H1 (cell line): ENCODE measurements around the gene ZCCHC3. TPM values are rescaled to one million over a fixed set of nuclear protein-coding genes. Genes with fewer than 3 reads are reported as not detected.
A peak's percentile ranks its signal among the peaks of the same experiment; 100 is the strongest.

ENCODE experiments used
- CTCF ChIA-PET: fragments of 300-600 bp; sonication (Branson Sonifier 250); formaldehyde crosslinking; loops from one replicate; lab custom pipeline; 2021; ENCODE audit not compliant: partially characterized antibody; lab: Charles Lee
- POLR2A ChIA-PET: fragments of 300-600 bp; sonication (Branson Sonifier 250); formaldehyde crosslinking; loops from one replicate; lab custom pipeline; 2021; ENCODE audit warnings: inconsistent platforms; ENCODE audit not compliant: partially characterized antibody; lab: Charles Lee
- DNase-seq, 2 experiments: peaks; one replicate each; pipeline versions ENCODE4 v3.0.0 to v3.0.0-alpha.2; 2010 to 2022; ENCODE audit warnings: low spot score in 2 of 2, low read depth in 1 of 2, mixed read lengths in 1 of 2
- FAIRE-seq: peaks from 2 replicates; lab custom pipeline; 2011; peaks lifted over from hg19 to GRCh38; lab: Jason Lieb, UNC
- H2AFZ ChIP-seq: 2 replicates; pipeline ENCODE4 v1.8.1; 2012; ENCODE audit warnings: low read length, inconsistent platforms
- H2AK5ac ChIP-seq: 2 replicates; pipeline ENCODE4 v1.6.1; 2013; ENCODE audit warnings: low read depth, low read length
- H2BK120ac ChIP-seq: replicated peaks from 2 replicates; pipeline ENCODE3; 2013; ENCODE audit warnings: low read depth, low read length, inconsistent platforms
- H2BK12ac ChIP-seq: 2 replicates; pipeline ENCODE4 v1.6.1; 2013; ENCODE audit warnings: low read depth, low read length
- H2BK15ac ChIP-seq: 2 replicates; pipeline ENCODE4 v1.6.1; 2013; ENCODE audit warnings: low read length
- H2BK20ac ChIP-seq: 2 replicates; pipeline ENCODE4 v1.6.1; 2013; ENCODE audit warnings: low read length
- H2BK5ac ChIP-seq: 2 replicates; pipeline ENCODE4 v1.6.1; 2013; ENCODE audit warnings: low read depth, low read length
- H3K14ac ChIP-seq: 2 replicates; pipeline ENCODE4 v1.6.1; 2013; ENCODE audit warnings: inconsistent platforms; ENCODE audit not compliant: insufficient read length
- H3K18ac ChIP-seq: 2 replicates; pipeline ENCODE4 v1.6.1; 2013; ENCODE audit warnings: low read length; ENCODE audit errors: extremely low read depth
- H3K23ac ChIP-seq: 2 replicates; pipeline ENCODE4 v1.6.1; 2013; ENCODE audit warnings: inconsistent platforms; ENCODE audit not compliant: insufficient read length
- H3K23me2 ChIP-seq: 2 replicates; pipeline ENCODE4 v1.6.1; 2013; ENCODE audit warnings: low read depth, low read length
- H3K27ac ChIP-seq: 2 replicates; pipeline ENCODE4 v1.6.1; 2011; ENCODE audit warnings: low read depth, low read length, inconsistent platforms
- H3K27me3 ChIP-seq, 4 experiments: replicated peaks in 1 of 4; 1 replicate in 1 of 4; 2 replicates in 3 of 4; pipeline versions ENCODE4 v1.6.1 to v1.8.1; 2011 to 2013; ENCODE audit warnings: low read length in 3 of 4, mild to moderate bottlenecking in 3 of 4, inconsistent platforms in 2 of 4, mixed read lengths in 2 of 4, moderate library complexity in 1 of 4; ENCODE audit not compliant: control insufficient read depth in 3 of 4, insufficient read depth in 3 of 4; ENCODE audit errors: extremely low read depth in 1 of 4
- H3K36me3 ChIP-seq, 4 experiments: 2 replicates each; pipeline versions ENCODE4 v1.6.1 to v1.8.1; 2011 to 2013; ENCODE audit warnings: mild to moderate bottlenecking in 4 of 4, low read length in 3 of 4, moderate library complexity in 2 of 4, control low read depth in 1 of 4, inconsistent platforms in 1 of 4; ENCODE audit not compliant: insufficient read depth in 4 of 4, control insufficient read depth in 2 of 4
- H3K4ac ChIP-seq: replicated peaks from 2 replicates; pipeline ENCODE3; 2013; ENCODE audit warnings: low read length, low read depth, mixed read lengths, inconsistent platforms; ENCODE audit not compliant: insufficient read length
- H3K4me1 ChIP-seq, 4 experiments: replicated peaks in 1 of 4; 1 replicate in 1 of 4; 2 replicates in 3 of 4; pipeline versions ENCODE4 v1.6.1 to v1.8.1; 2011 to 2013; ENCODE audit warnings: low read length in 3 of 4, inconsistent platforms in 2 of 4, mixed read lengths in 1 of 4; ENCODE audit not compliant: insufficient read depth in 4 of 4, control insufficient read depth in 3 of 4
- H3K4me2 ChIP-seq, 2 experiments: 2 replicates each; pipeline versions ENCODE4 v1.6.1 to v1.8.1; 2011 to 2013; ENCODE audit warnings: low read depth in 2 of 2, low read length in 2 of 2, control low read depth in 1 of 2, inconsistent platforms in 1 of 2, mild to moderate bottlenecking in 1 of 2; ENCODE audit not compliant: insufficient read depth in 1 of 2
- H3K4me3 ChIP-seq, 4 experiments: fragments of 200-600, 300-600 bp in 1 of 4; sonication (generic), shearing (Covaris generic), sonication (Bioruptor Twin) in 1 of 4; 2 replicates each; pipeline versions ENCODE4 v1.5.1 to v1.8.1; 2011 to 2016; ENCODE audit warnings: low read length in 4 of 4, low read depth in 3 of 4, control low read depth in 2 of 4, inconsistent platforms in 2 of 4, mild to moderate bottlenecking in 2 of 4, mixed read lengths in 1 of 4, moderate library complexity in 1 of 4; ENCODE audit not compliant: insufficient read depth in 2 of 4; ENCODE audit errors: extremely low read depth in 1 of 4
- H3K56ac ChIP-seq: replicated peaks from 2 replicates; pipeline ENCODE3; 2013; ENCODE audit warnings: low read depth, mild to moderate bottlenecking, mixed read lengths, low read length, inconsistent platforms; ENCODE audit not compliant: insufficient read length
- H3K79me1 ChIP-seq: 2 replicates; pipeline ENCODE4 v1.6.1; 2013; ENCODE audit warnings: low read depth, low read length, control low read depth
- H3K79me2 ChIP-seq, 2 experiments: 2 replicates each; pipeline versions ENCODE4 v1.6.1 to v1.8.1; 2012 to 2013; ENCODE audit warnings: low read length in 2 of 2, mild to moderate bottlenecking in 2 of 2, inconsistent platforms in 1 of 2; ENCODE audit not compliant: insufficient read depth in 2 of 2, control insufficient read depth in 1 of 2
- H3K9ac ChIP-seq, 4 experiments: replicated peaks in 1 of 4; 1 replicate in 1 of 4; 2 replicates in 3 of 4; pipeline versions ENCODE4 v1.6.1 to v1.8.1; 2011 to 2013; ENCODE audit warnings: low read depth in 3 of 4, low read length in 3 of 4, control low read depth in 2 of 4, mild to moderate bottlenecking in 2 of 4, moderate library complexity in 2 of 4, inconsistent platforms in 1 of 4; ENCODE audit errors: extremely low read depth in 1 of 4
- H3K9me3 ChIP-seq, 2 experiments: 2 replicates each; pipeline versions ENCODE4 v1.6.1 to v1.8.1; 2012 to 2013; ENCODE audit warnings: mild to moderate bottlenecking in 2 of 2, moderate library complexity in 2 of 2, control low read depth in 1 of 2, inconsistent platforms in 1 of 2, low read depth in 1 of 2, low read length in 1 of 2, mixed read lengths in 1 of 2; ENCODE audit not compliant: insufficient read depth in 2 of 2
- H4K20me1 ChIP-seq, 2 experiments: replicated peaks in 1 of 2; 2 replicates each; pipeline versions ENCODE3 to v1.8.1; 2011 to 2013; ENCODE audit warnings: inconsistent platforms in 2 of 2, low read length in 2 of 2, mild to moderate bottlenecking in 1 of 2; ENCODE audit not compliant: insufficient read depth in 2 of 2, control insufficient read depth in 1 of 2
- H4K5ac ChIP-seq: 2 replicates; pipeline ENCODE4 v1.6.1; 2013; ENCODE audit warnings: low read length, low read depth, mixed read lengths, inconsistent platforms; ENCODE audit not compliant: insufficient read length
- H4K8ac ChIP-seq: 2 replicates; pipeline ENCODE4 v1.8.0; 2013; ENCODE audit warnings: mild to moderate bottlenecking, moderate library complexity, low read length, inconsistent platforms; ENCODE audit not compliant: insufficient read depth; ENCODE audit errors: extremely low read depth
- H4K91ac ChIP-seq: replicated peaks from 2 replicates; pipeline ENCODE3; 2013; ENCODE audit warnings: low read length, mixed read lengths, inconsistent platforms; ENCODE audit not compliant: insufficient read length
- CHD2 ChIP-seq: IDR thresholded peaks from 2 replicates; pipeline ENCODE4 v1.6.1; 2012; ENCODE audit warnings: low read length, improper control_type of control experiment
- CREB1 ChIP-seq: IDR thresholded peaks from 2 replicates; pipeline ENCODE4 v1.6.1; 2012; ENCODE audit warnings: inconsistent platforms
- CTBP2 ChIP-seq: IDR thresholded peaks from 2 replicates; pipeline ENCODE4 v1.7.0; 2011; ENCODE audit warnings: borderline replicate concordance, mild to moderate bottlenecking, moderate library complexity, mixed read lengths, low read length; ENCODE audit not compliant: insufficient read depth, insufficient read length
- KDM4A ChIP-seq: IDR thresholded peaks from one replicate; pipeline ENCODE4 v1.7.1; 2012; ENCODE audit warnings: low read depth, mild to moderate bottlenecking, moderate library complexity, low read length, inconsistent platforms; ENCODE audit not compliant: severe bottlenecking
- KDM5A ChIP-seq: fragments of 200-600 bp; IDR thresholded peaks from 2 replicates; pipeline ENCODE4 v1.7.1; 2012; ENCODE audit warnings: mild to moderate bottlenecking, low read length, inconsistent platforms, mixed read lengths
- SIN3A ChIP-seq, 2 experiments: IDR thresholded peaks in 1 of 2; conservative IDR thresholded peaks in 1 of 2; 2 replicates each; pipeline ENCODE4 v1.6.1; 2011 to 2012; ENCODE audit warnings: low read length in 2 of 2, improper control_type of control experiment in 1 of 2, low read depth in 1 of 2, mild to moderate bottlenecking in 1 of 2
- SP1 ChIP-seq: IDR thresholded peaks from 2 replicates; pipeline ENCODE4 v1.6.1; 2011; ENCODE audit warnings: low read depth, low read length
- SP4 ChIP-seq: IDR thresholded peaks from 2 replicates; pipeline ENCODE4 v1.6.1; 2012; ENCODE audit warnings: low read length, inconsistent platforms
- TAF1 ChIP-seq: IDR thresholded peaks from 2 replicates; pipeline ENCODE4 v1.6.1; 2011; ENCODE audit warnings: mild to moderate bottlenecking, low read depth, low read length
- ZNF274 ChIP-seq: IDR thresholded peaks from 2 replicates; pipeline ENCODE4 v1.7.0; 2012; ENCODE audit warnings: low read length, borderline replicate concordance; ENCODE audit errors: extremely low read depth
- WGBS, 2 experiments: shearing (Covaris generic) in 1 of 2; methylation state at CpG; one replicate each; pipeline versions ENCODE4 v1.1.6 to v1.1.7; 2013 to 2015; ENCODE audit warnings: low lambda C conversion rate in 2 of 2, mixed read lengths in 2 of 2, inconsistent platforms in 1 of 2, low coverage in 1 of 2, missing lambda C conversion rate in 1 of 2; ENCODE audit not compliant: insufficient replicate concordance in 2 of 2, insufficient coverage in 1 of 2, insufficient read length in 1 of 2; ENCODE audit errors: extremely low coverage in 1 of 2, missing lambda C conversion rate in 1 of 2; 5-methylcytosine and 5-hydroxymethylcytosine counted together
- polyA plus RNA-seq, 7 experiments: library from polyadenylated mRNA; depleted of rRNA in 3 of 7; stranded (reverse) in 5 of 7; unstranded in 2 of 7; fragments of >200 nt in 5 of 7; fragments of 200-250 nt in 2 of 7; gene quantifications; 1 replicate in 5 of 7; 2 replicates in 1 of 7; 4 replicates in 1 of 7; pipeline versions ENCODE4 v1.2.1 to v1.2.3, GENCODE V29; 2011 to 2013; ENCODE audit warnings: missing spikeins in 2 of 7, mixed read lengths in 2 of 7
- total RNA-seq: library from RNA; stranded (reverse); fragmentation: NEBNext Ultra II Directional; extraction: Animal tissue kit (Norgen Biotek cat#: 25700); gene quantifications from 2 replicates; pipeline ENCODE4 v1.2.1, GENCODE V29; 2021
- TF ChIP-seq, protein P1 (sequence below): IDR thresholded peaks from 2 replicates; pipeline ENCODE4 v1.6.1; 2012; ENCODE audit warnings: inconsistent platforms

Gene ZCCHC3
- total and polyA plus RNA-seq, 2 of the 8 experiments (the other 6 are each of a cell fraction or from before 2014, with no cell fraction given), result 33.7 to 52.4 TPM

DNA sequence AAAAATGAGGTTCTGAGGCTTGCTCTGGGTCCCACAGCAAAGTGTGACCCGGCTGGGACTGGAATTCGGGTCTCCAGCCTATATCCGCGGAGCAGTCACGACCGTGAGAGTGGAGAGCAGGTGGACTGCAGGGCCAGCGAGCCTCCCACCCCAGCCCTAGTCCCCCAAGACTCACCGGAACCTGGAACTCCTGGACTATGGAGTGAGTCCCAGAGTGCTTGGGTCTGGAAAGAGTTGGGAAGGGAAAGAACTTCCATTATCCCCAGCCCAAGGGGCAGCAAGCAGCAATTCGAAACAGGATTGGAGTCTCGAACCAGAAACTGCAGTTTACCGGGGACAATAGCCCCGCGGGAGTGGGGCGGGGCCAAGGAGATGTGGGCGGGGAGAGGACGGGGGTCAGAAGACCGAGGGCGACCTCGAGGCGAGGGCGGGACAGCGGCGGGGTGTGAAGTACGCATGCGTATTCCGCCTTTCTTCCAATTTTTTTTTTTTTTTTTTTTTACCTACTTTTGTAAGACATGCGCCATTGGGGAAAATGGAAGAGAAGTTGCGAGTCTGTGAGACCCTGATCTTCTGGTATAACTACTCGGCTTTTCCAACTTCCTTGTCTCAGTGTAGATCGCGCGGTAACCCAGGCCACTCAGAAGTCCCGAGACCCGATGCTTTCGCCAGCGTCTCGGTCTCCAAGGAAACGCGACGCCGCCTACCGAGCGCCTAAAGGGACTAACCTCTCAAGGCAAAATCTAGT, 7.1 kb upstream of the ZCCHC3 start, which contains the start of gene C20orf96:
TSS of gene C20orf96 (minus strand) at position 667 of the 748 bp plus-strand sequence. CDS start at position 527, 140 bp downstream.
- no peak within 1 kb of the TSS for H2AK5ac ChIP-seq
- peak within 1 kb of the TSS; percentile 72 for H2BK20ac ChIP-seq
- H2BK12ac ChIP-seq, result peak within 1 kb of the TSS; percentile 32; the same call in 1 of the 2 replicates
- peak within 1 kb of the TSS; percentile 74 to 94 (median 84) for H3K4me3 ChIP-seq
- peaks cover 0 to 4% of the 10 kb centered on the region in 2 experiments; a peak in 1 of 4 replicates for H3K79me2 ChIP-seq
- peak within 1 kb of the TSS; percentile 72 to 79 for H3K4me2 ChIP-seq
- H4K20me1 ChIP-seq, result no peaks in the 10 kb centered on the region
- no peaks in the 10 kb centered on the region for H3K36me3 ChIP-seq
- peaks cover 0 to 5% (median 4%) of the 10 kb centered on the region in 4 experiments; a peak in 5 of 7 replicates for H3K4me1 ChIP-seq
- peak; percentile 42 for FAIRE-seq
- H4K91ac ChIP-seq, result peak within 1 kb of the TSS; percentile 56
- no peak within 1 kb of the TSS for H3K4ac ChIP-seq
- H3K9ac ChIP-seq, result peak within 1 kb of the TSS; percentile 64 to 77 (median 70)
- POLR2A ChIA-PET, result interaction anchor here (1.6 to 1.7 kb wide), 2 partner anchors 9 to 12 kb away, joined by 4 to 5 read pairs; no protein-coding TSS in a partner anchor
- no peaks in the 10 kb centered on the region for H3K9me3 ChIP-seq
- peak within 1 kb of the TSS; percentile 63; the same call in 1 of the 2 replicates for H4K8ac ChIP-seq
- CTCF ChIA-PET, result no interaction called here
- 3% methylated on average over 38 of the region's 43 CpGs; no CpG with 5 or more reads in 1 of the 2 experiments for WGBS, 2 experiments
- H2BK120ac ChIP-seq, result no peak within 1 kb of the TSS
- H3K14ac ChIP-seq, result no peak within 1 kb of the TSS
- peak within 1 kb of the TSS; percentile 68; the same call in 1 of the 2 replicates for H3K18ac ChIP-seq
- peak in 1 of 2 experiments; percentile 97 for DNase-seq
- H3K56ac ChIP-seq, result no peak within 1 kb of the TSS
- peak within 1 kb of the TSS; percentile 61; the same call in 1 of the 2 replicates for H2BK5ac ChIP-seq
- H3K27ac ChIP-seq, result 0 out of 2 replicates have a peak within 1 kb of the TSS, but pooled peaks have one; percentile 47
- H3K27me3 ChIP-seq, result peaks cover 0 to 2% (median 0%) of the 10 kb centered on the region in 4 experiments; a peak in 1 of 7 replicates
- peak within 1 kb of the TSS; percentile 91 for H2AFZ ChIP-seq
- H3K23me2 ChIP-seq, result peaks cover 5% of the 10 kb centered on the region
- no peak within 1 kb of the TSS for H3K23ac ChIP-seq
- H4K5ac ChIP-seq, result peak within 1 kb of the TSS; percentile 53
- no peaks in the 10 kb centered on the region for H3K79me1 ChIP-seq
- H2BK15ac ChIP-seq, result peak within 1 kb of the TSS; percentile 96
- TF ChIP-seq SP1 (peak; percentile 50; the same call in 1 of the 2 replicates), CTBP2 (no peak), TAF1 (peak; percentile 53; the same call in 1 of the 2 replicates), KDM4A (peak; percentile 63), CREB1 (no peak), CHD2 (peak; percentile 85), SIN3A (conservative IDR thresholded peaks at IDR 0.05 in 1 of 2, IDR thresholded peaks at IDR 0.05 in 1 of 2; ENCODE audit: low read depth in 1 of 2, low read length in 2 of 2) (peak; percentile 87 to 99; a peak in 3 of 4 replicates), KDM5A (no peak), ZNF274 (no peak), SP4 (0 out of 2 replicates have a peak, but pooled peaks have one; percentile 49)
- TF ChIP-seq, protein P1, sequence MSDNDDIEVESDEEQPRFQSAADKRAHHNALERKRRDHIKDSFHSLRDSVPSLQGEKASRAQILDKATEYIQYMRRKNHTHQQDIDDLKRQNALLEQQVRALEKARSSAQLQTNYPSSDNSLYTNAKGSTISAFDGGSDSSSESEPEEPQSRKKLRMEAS, result peak; percentile 69; the same call in 1 of the 2 replicates
